GM10248 (cell line): ENCODE data around the gene TTC16.

ENCODE experiments used
- CTCF ChIA-PET: fragments of 300-600 bp; sonication (Branson Sonifier 250); formaldehyde crosslinking; extraction: SDS; loops from one replicate; lab custom pipeline; 2021; ENCODE audit warnings: antibody characterized with exemption; lab: Yijun Ruan, JAX
- POLR2A ChIA-PET: fragments of 350-650 bp; sonication (Branson Sonifier 250); formaldehyde crosslinking; extraction: SDS; loops from one replicate; lab custom pipeline; 2020; ENCODE audit warnings: antibody characterized with exemption; lab: Yijun Ruan, JAX
- DNase-seq: peaks from one replicate; pipeline ENCODE4 v3.0.0; 2012; ENCODE audit errors: extremely low spot score
- TF ChIP-seq, protein P1 (sequence below): IDR thresholded peaks from 2 replicates; pipeline ENCODE4 v1.5.1; 2012; ENCODE audit warnings: mild to moderate bottlenecking, low read depth; ENCODE audit errors: extremely low read depth, missing control alignments, control extremely low read depth

The TTC16 gene, protein sequence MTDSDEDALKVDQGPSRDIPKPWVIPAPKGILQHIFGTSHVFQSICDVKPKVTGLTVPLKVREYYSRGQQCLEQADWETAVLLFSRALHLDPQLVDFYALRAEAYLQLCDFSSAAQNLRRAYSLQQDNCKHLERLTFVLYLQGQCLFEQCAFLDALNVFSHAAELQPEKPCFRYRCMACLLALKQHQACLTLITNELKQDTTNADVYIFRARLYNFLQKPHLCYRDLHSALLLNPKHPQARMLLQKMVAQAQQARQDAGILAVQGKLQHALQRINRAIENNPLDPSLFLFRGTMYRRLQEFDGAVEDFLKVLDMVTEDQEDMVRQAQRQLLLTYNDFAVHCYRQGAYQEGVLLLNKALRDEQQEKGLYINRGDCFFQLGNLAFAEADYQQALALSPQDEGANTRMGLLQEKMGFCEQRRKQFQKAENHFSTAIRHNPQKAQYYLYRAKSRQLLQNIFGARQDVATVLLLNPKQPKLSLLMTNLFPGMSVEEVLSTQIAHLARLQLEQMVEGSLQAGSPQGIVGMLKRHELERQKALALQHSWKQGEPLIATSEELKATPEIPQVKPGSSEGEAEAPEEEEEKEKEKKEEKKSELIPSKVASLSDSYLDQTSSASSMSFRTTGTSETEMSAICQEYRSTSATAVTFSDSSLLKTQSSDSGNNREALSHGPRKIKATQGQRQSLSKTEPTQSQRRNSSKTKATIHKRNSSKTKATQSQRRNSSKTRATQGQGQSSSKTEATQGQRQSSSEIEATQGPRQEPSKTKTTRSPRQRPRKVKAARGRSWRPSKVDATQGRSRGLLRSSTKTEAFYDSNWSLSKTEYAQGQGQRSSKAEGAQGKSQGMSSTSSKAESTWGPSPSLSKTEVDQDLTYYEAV

DNA sequence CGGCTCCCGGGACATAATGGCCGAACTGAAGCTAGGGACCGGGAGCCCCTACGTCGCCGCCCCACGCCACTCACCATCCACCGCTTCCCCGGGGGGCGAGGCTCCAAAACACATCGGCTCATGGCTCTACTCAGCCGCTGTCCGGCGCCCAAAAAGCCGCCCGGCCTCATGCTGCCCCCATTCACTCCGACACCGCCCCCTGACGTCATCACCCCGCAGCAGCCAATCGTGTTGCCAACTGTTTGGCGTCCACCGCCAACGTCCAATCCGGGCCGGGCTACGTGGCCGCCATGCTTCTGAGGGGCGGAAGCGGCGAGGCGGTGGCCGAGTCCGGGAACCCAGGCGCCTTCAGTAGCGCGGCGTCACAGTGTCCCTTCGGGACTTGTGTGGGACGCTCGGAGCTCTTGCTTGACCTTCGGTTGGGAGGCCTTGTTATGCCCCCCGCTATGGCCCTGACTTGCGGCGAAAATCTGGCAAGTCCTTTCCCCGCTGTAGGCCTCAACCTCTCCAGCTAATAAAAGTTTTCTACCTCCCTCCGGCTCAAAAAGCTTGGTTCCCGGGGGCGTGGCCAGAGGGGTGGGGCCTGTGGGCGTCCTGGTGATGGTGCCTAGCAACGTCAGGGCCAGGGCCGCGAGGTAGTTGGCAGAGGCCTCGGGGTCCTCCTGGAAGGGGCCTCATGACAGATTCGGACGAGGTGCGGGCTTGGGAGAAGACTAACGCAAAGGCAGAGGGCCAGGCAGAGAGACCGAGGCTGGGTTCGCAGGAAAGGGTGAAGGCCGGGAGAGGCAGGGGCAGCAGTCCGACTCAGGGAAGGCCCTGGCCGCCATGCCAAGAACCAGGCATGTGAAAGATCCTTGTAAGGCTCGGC, at the start of gene TTC16, which contains the start of gene PTRH1:
TSS of gene TTC16 (plus strand) at position 610 of the 868 bp plus-strand sequence. CDS start at position 677, 67 bp downstream.
TSS of gene PTRH1 (minus strand) at position 194 of the 868 bp plus-strand sequence. CDS start at position 170, 24 bp downstream.
- ChIA-PET POLR2A (interaction anchor here (0.6 to 1.1 kb wide), 2 partner anchors 19 to 303 kb away, joined by 3 to 4 read pairs; partner anchors contain the start of gene TOR2A), CTCF (interaction anchor here (0.7 to 8.0 kb wide), 9 partner anchors 8 to 212 kb away, joined by 3 to 53 read pairs (median 4); partner anchors contain the start of genes CFAP157 and TOR2A)
- TF ChIP-seq, protein P1, sequence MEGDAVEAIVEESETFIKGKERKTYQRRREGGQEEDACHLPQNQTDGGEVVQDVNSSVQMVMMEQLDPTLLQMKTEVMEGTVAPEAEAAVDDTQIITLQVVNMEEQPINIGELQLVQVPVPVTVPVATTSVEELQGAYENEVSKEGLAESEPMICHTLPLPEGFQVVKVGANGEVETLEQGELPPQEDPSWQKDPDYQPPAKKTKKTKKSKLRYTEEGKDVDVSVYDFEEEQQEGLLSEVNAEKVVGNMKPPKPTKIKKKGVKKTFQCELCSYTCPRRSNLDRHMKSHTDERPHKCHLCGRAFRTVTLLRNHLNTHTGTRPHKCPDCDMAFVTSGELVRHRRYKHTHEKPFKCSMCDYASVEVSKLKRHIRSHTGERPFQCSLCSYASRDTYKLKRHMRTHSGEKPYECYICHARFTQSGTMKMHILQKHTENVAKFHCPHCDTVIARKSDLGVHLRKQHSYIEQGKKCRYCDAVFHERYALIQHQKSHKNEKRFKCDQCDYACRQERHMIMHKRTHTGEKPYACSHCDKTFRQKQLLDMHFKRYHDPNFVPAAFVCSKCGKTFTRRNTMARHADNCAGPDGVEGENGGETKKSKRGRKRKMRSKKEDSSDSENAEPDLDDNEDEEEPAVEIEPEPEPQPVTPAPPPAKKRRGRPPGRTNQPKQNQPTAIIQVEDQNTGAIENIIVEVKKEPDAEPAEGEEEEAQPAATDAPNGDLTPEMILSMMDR, result no peak
- peak; percentile 99 for DNase-seq

DNA sequence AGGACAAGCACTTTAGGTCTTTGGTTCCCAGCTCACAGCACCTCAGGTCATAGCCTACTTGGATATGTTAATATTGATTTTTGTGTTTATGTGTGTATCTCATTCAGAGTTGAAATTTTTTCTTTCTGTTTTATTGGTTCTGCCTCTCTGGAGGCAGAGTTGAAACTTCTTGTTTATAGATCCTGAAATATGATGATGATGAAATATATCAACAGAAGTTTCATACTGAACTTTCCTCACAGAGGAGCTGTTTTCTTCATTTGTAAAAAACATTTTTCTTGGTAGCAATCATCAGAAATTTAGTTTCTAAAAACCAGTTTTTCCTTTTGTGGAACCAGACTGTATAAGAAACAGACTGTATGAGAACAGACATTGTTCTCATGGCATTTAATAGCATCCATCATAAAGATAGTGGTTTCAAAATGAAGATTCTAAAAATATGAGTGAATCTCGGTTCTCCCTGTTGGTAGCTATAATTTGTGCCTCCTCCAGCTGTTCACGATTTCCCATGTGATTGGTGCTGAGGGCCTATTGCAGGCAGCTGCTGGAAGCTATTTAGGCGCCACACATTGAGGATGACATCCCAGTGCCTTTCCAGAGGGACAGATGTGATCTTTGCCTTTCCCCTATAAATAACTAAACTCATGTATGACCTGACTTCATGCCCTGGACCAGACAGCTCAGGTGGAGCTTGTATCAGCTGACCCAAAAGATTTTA, 48.6 kb upstream of the TTC16 start:
- ChIA-PET POLR2A (no interaction called here), CTCF (interaction anchor here (1.1 to 1.7 kb wide), 3 partner anchors 16 to 78 kb away, joined by 3 to 4 read pairs (median 4); no protein-coding TSS in a partner anchor)
- DNase-seq, result no peak
- TF ChIP-seq, protein P1, result no peak

DNA sequence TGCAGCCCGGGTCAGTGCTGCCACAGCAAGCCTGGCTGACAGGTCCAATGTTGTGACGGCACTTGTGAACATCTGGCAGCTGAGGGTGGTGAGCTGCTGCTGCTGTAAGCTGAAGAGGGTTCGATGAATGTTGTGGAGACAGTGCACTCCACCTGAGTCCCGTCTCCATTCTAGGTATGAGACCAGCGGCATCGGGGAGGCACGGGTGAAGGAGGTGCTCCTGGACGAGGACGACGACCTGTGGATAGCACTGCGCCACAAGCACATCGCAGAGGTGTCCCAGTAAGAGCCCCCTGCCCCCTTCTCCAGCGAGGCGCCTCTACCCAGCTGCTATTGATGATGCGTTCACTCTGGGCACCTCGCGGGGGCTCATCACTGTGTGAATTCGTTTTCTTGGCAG, 48.0 kb upstream of the TTC16 start:
- TF ChIP-seq, protein P1, result no peak
- ChIA-PET CTCF (interaction anchor here (0.8 to 1.7 kb wide), 5 partner anchors 16 to 83 kb away, joined by 3 to 4 read pairs (median 4); no protein-coding TSS in a partner anchor), POLR2A (no interaction called here)
- DNase-seq, result no peak

DNA sequence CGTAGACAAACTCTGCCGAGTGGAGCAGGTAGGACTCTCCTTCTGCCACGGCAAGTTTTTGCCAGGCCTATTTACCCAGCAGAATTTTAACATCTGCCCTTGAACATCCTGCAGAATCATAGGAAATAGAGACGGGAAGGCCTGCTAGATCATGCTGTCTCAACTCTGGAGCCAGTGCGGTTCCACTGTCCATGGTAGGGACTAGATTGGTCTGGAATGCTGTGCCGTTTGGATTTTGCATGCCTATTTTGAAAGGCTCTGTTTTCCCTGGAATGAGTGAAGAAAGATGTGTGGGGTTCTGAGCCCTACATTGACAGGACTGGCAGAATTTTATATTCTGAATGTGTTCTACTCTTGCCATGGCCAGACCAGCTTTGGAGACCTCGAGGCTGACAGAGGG, 42.6 kb upstream of the TTC16 start:
- TF ChIP-seq, protein P1, result no peak
- DNase-seq, result no peak
- POLR2A ChIA-PET, result no interaction called here
- CTCF ChIA-PET, result no interaction called here

DNA sequence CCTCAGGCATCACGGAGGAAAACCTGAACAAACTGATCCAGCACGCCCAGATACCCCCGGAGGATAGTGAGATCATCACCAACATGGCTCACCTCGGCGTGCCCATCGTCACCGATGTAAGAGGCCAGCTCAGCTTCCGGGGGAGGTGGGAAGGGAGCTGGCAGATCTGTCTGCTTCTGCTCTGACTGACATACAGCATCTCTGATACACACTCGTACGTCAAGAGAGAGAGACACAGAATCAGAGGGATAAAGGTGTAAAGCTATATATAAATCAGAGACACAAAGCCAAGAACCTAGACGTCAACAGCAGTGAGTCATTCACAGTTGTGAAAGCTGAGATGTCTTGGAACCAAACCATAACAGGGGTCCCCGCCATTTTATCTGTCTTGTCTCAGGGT, 39.2 kb upstream of the TTC16 start:
- TF ChIP-seq, protein P1, result no peak
- no peak for DNase-seq
- CTCF ChIA-PET, result interaction anchor here (1.0 to 1.2 kb wide), 2 partner anchors 10 to 73 kb away, joined by 3 to 4 read pairs; no protein-coding TSS in a partner anchor
- POLR2A ChIA-PET, result no interaction called here
